HEK293 (cell line): ENCODE data around the gene HOXB9.

Source experiments
- CTCF ChIA-PET: fragments of 350-600 bp; formaldehyde crosslinking; extraction: SDS; loops from one replicate; lab custom pipeline; 2021; ENCODE audit warnings: antibody characterized with exemption; lab: Yijun Ruan, JAX
- POLR2A ChIA-PET: fragments of 300-600 bp; formaldehyde crosslinking; extraction: SDS; loops from one replicate; lab custom pipeline; 2020; ENCODE audit warnings: antibody characterized with exemption, inconsistent platforms; lab: Yijun Ruan, JAX
- H3K27ac ChIP-seq: fragments of 200-500 bp; sonication (Bioruptor generic); 2 replicates; pipeline ENCODE4 v1.5.1; 2014; ENCODE audit warnings: low read depth, low read length, control low read depth, inconsistent platforms; ENCODE audit errors: extremely low read depth
- H3K36me3 ChIP-seq, 2 experiments: fragments of 200-500 bp in 1 of 2; sonication (Bioruptor generic) in 1 of 2; 1 replicate in 1 of 2; 2 replicates in 1 of 2; pipeline ENCODE4 v1.5.1; 2014 to 2017; ENCODE audit warnings: inconsistent platforms in 2 of 2, low read length in 2 of 2; ENCODE audit not compliant: control insufficient read depth in 2 of 2, insufficient read depth in 1 of 2
- H3K4me1 ChIP-seq: fragments of 200-500 bp; sonication (Bioruptor generic); 2 replicates; pipeline ENCODE4 v1.5.1; 2014; ENCODE audit warnings: mild to moderate bottlenecking, low read length, inconsistent platforms; ENCODE audit not compliant: control insufficient read depth, insufficient read depth
- H3K4me3 ChIP-seq: 2 replicates; pipeline ENCODE4 v1.5.1; 2011; ENCODE audit warnings: low read depth, mild to moderate bottlenecking, control low read depth, low read length, moderate library complexity
- H3K9me3 ChIP-seq: fragments of 200-500 bp; sonication (Bioruptor generic); 2 replicates; pipeline ENCODE4 v1.5.1; 2014; ENCODE audit warnings: low read depth, low read length, inconsistent platforms; ENCODE audit not compliant: control insufficient read depth, insufficient read depth
- FEZF1 ChIP-seq: fragments of 450-650 bp; formaldehyde crosslinking; IDR thresholded peaks from 2 replicates; pipeline ENCODE4 v1.5.1; 2016; ENCODE audit warnings: missing biosample characterization, missing genetic modification characterization
- GLIS2 ChIP-seq: fragments of 450-650 bp; formaldehyde crosslinking; IDR thresholded peaks from 2 replicates; pipeline ENCODE4 v1.5.1; 2016; ENCODE audit warnings: missing biosample characterization, missing genetic modification characterization
- HIC1 ChIP-seq: fragments of 450-650 bp; formaldehyde crosslinking; IDR thresholded peaks from 2 replicates; pipeline ENCODE4 v1.5.1; 2016; ENCODE audit warnings: missing biosample characterization, missing genetic modification characterization
- OSR2 ChIP-seq: fragments of 450-650 bp; formaldehyde crosslinking; IDR thresholded peaks from 2 replicates; pipeline ENCODE4 v1.5.1; 2016; ENCODE audit warnings: missing biosample characterization, missing genetic modification characterization
- PRDM2 ChIP-seq: fragments of 450-650 bp; formaldehyde crosslinking; IDR thresholded peaks from 2 replicates; pipeline ENCODE4 v1.5.1; 2016; ENCODE audit warnings: missing biosample characterization, missing genetic modification characterization, borderline replicate concordance
- ZBTB17 ChIP-seq: fragments of 450-650 bp; formaldehyde crosslinking; IDR thresholded peaks from 2 replicates; pipeline ENCODE4 v1.5.1; 2016; ENCODE audit warnings: missing biosample characterization, missing genetic modification characterization
- ZBTB20 ChIP-seq: fragments of 450-650 bp; formaldehyde crosslinking; IDR thresholded peaks from 2 replicates; pipeline ENCODE4 v1.5.1; 2016; ENCODE audit warnings: missing biosample characterization, missing genetic modification characterization
- ZBTB6 ChIP-seq: fragments of 450-650 bp; formaldehyde crosslinking; IDR thresholded peaks from 2 replicates; pipeline ENCODE4 v1.5.1; 2017; ENCODE audit warnings: missing biosample characterization, missing genetic modification characterization
- ZIC2 ChIP-seq: fragments of 450-650 bp; formaldehyde crosslinking; IDR thresholded peaks from 2 replicates; pipeline ENCODE4 v1.5.1; 2016; ENCODE audit warnings: missing biosample characterization, missing genetic modification characterization
- ZNF10 ChIP-seq: fragments of 450-650 bp; formaldehyde crosslinking; IDR thresholded peaks from 2 replicates; pipeline ENCODE4 v1.5.1; 2017; ENCODE audit warnings: missing biosample characterization, missing genetic modification characterization
- ZNF2 ChIP-seq: fragments of 450-650 bp; formaldehyde crosslinking; IDR thresholded peaks from 2 replicates; pipeline ENCODE4 v1.5.1; 2016; ENCODE audit warnings: missing biosample characterization, missing genetic modification characterization
- ZNF335 ChIP-seq: fragments of 450-650 bp; formaldehyde crosslinking; conservative IDR thresholded peaks from 2 replicates; pipeline ENCODE4 v1.5.1; 2016; ENCODE audit warnings: missing biosample characterization, missing genetic modification characterization
- ZNF341 ChIP-seq: fragments of 450-650 bp; formaldehyde crosslinking; IDR thresholded peaks from 2 replicates; pipeline ENCODE4; 2016; ENCODE audit warnings: low read depth, missing biosample characterization, missing genetic modification characterization
- ZNF423 ChIP-seq: fragments of 450-650 bp; formaldehyde crosslinking; IDR thresholded peaks from 2 replicates; pipeline ENCODE4 v1.5.1; 2016; ENCODE audit warnings: missing biosample characterization, missing genetic modification characterization
- ZNF629 ChIP-seq: fragments of 450-650 bp; formaldehyde crosslinking; IDR thresholded peaks from 2 replicates; pipeline ENCODE4 v1.5.1; 2017; ENCODE audit warnings: missing biosample characterization, missing genetic modification characterization
- ZNF670 ChIP-seq: fragments of 450-650 bp; formaldehyde crosslinking; IDR thresholded peaks from 2 replicates; pipeline ENCODE4 v1.5.1; 2016; ENCODE audit warnings: missing biosample characterization, missing genetic modification characterization, low read depth

The HOXB9 gene

GRCh38 chr17:48601539-48602425, 24.4 kb downstream of the HOXB9 start:
- POLR2A ChIA-PET = interaction anchor here (0.6 to 1.9 kb wide), 4 partner anchors 8 to 30 kb away, joined by 3 to 8 read pairs (median 3); no protein-coding TSS in a partner anchor
- CTCF ChIA-PET = interaction anchor here (0.5 to 1.9 kb wide), 21 partner anchors 19 to 449 kb away, joined by 3 to 6 read pairs (median 4); no protein-coding TSS in a partner anchor
- H3K4me3 ChIP-seq = 0 out of 2 replicates have a peak overlapping the region, but pooled peaks have one; percentile 5

More at GRCh38 chr17:48601539-48602425, 24.4 kb downstream of the HOXB9 start:
- H3K27ac ChIP-seq = peak overlapping the region; percentile 86
- peak; percentile 71 for TF ChIP-seq ZIC2 (tag by site-specific recombination)
- TF ChIP-seq ZBTB17 = peak; percentile 65
- peak; percentile 36; the same call in 1 of the 2 replicates for TF ChIP-seq ZNF2
- 0 out of 2 replicates have a peak, but pooled peaks have one; percentile 51 for TF ChIP-seq PRDM2 (tag by site-specific recombination)
- TF ChIP-seq ZBTB20 (tag by site-specific recombination) = peak; percentile 42
- no peak for TF ChIP-seq FEZF1
- no peak for TF ChIP-seq ZNF629
- TF ChIP-seq HIC1 (tag by site-specific recombination) = peak; percentile 67; the same call in 1 of the 2 replicates
- 0 out of 2 replicates have a peak, but pooled peaks have one; percentile 10 for TF ChIP-seq ZNF423 (tag by site-specific recombination)
- TF ChIP-seq ZNF10 = no peak; the same call in 1 of the 2 replicates
- TF ChIP-seq ZNF670 (tag by site-specific recombination) = no peak
- 0 out of 2 replicates have a peak, but pooled peaks have one; percentile 8 for TF ChIP-seq GLIS2
- peak; percentile 84 for TF ChIP-seq ZNF335 (tag by site-specific recombination)
- TF ChIP-seq OSR2 (tag by site-specific recombination) = 0 out of 2 replicates have a peak, but pooled peaks have one; percentile 13
- no peak for TF ChIP-seq ZBTB6
- peak; percentile 69; the same call in 1 of the 2 replicates for TF ChIP-seq ZNF341 (tag by site-specific recombination)
- peaks cover 41% of the 10 kb centered on the region for H3K4me1 ChIP-seq
- no peaks in the 10 kb centered on the region for H3K9me3 ChIP-seq
- peaks cover 0 to 14% of the 10 kb centered on the region in 2 experiments; a peak in 1 of 3 replicates for H3K36me3 ChIP-seq
